NCI-H187 (cell line): ENCODE measurements around the gene TAF4.

Experiments used
- DNase-seq, 2 experiments: peaks; one replicate each; lab custom pipeline; 2025; lab: John Stamatoyannopoulos, UW

Gene TAF4

DNA sequence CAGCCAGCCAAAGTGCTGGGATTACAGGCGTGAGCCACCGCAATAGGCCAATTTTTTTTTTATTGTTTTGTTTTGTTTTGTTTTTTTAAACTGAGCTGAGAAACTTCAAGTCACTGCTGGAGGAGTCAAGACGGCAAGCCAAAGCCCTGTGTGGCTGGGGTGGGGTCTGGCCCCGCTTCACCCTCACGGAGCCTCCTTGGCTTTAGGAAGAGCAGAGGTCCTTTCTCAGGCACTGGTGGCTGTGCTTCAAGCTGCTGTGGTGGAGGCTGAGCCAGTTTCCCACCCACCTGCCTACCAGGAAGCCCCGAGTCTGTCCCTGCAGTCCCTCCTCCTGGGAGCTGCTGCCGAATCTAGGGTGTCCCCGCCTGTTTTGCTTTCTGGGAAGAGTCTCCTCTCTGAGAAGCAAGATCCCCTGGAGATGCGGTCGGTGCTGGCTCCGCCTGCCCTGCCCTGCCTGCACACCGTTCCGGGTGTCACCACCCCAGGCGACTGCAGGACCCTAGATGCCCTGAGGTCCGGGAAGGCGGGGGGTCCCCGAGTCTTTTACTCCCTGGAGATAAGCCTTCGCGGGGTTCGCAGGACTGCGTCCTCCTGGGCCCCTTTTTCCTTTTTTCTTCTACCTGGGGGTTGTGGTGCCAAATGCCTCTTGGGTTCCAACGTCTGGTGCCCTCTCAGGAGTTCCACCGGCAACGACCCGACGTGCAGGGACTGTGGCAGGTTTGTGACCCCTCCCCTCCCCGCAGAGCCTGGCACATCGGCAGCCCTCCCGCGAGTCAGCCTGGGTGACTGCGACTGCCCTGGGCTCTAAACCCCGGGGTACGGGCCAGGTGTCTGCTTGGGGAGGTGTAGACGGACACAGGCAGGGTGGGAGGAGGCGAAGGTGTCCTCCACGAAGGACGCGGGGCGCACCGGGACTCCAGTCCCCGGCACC, 100.7 kb downstream of the TAF4 start:
- no peak for DNase-seq

- no peak for DNase-seq
Measured at GRCh38 chr20:61963885-61964674, 101.6 kb downstream of the TAF4 start.

GRCh38 chr20:61963149-61963548, 102.5 kb downstream of the TAF4 start:
- no peak for DNase-seq

DNA sequence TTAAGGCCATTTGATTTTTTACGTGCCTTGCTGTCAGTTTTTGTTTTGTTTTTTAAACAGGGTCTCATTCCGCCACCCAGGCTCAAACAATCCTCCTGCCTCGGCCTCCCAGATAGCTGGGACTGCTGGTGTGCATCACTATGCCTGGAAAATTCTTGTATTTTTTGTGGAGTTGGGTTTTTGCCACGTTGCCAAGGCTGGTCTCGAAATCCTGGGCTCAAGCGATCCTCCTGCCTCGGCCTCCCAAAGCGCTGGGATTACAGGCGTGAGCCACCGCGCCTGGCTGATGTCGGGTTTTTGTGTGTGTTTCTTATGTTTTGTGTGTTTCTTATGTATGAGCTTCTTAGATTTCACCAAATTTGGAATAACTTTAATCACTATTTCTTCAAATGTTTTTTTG, 104.8 kb downstream of the TAF4 start:
- no peak for DNase-seq

- DNase-seq = no peak
Measured at GRCh38 chr20:61958773-61959700, 106.6 kb downstream of the TAF4 start.

DNA sequence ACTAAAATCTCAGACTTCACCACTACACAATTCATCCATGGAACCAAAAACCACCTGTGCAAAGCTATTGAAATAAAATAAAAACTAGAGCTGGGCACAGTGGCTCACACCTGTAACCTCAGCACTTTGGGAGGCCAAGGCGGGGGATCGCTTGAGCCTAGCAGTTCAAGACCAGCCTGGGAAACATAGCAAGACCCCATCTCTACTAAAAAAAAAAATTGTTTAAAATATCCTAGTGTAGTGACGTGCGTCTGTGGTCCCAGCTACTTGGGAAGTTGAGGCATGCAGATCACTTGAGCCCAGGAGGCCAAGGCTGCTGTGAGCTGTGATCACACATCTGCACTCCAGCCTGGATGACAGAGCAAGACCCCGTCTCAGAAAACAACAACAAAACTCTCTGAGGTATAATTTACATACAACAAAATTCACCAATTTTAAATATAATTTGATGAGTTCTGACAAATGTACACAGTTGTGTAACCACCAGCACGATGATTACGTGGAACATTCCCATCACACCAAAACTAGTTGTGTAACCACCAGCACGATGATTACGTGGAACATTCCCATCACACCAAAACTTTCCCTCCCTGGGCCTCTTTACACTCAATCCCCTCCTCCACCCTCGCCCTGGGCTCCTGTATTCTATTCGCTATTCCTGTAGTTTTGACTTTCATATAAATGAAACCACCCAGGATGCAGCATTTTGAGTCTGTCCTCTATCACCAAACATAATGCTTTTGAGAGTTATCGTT, 107.5 kb downstream of the TAF4 start:
- no peak for DNase-seq

DNA sequence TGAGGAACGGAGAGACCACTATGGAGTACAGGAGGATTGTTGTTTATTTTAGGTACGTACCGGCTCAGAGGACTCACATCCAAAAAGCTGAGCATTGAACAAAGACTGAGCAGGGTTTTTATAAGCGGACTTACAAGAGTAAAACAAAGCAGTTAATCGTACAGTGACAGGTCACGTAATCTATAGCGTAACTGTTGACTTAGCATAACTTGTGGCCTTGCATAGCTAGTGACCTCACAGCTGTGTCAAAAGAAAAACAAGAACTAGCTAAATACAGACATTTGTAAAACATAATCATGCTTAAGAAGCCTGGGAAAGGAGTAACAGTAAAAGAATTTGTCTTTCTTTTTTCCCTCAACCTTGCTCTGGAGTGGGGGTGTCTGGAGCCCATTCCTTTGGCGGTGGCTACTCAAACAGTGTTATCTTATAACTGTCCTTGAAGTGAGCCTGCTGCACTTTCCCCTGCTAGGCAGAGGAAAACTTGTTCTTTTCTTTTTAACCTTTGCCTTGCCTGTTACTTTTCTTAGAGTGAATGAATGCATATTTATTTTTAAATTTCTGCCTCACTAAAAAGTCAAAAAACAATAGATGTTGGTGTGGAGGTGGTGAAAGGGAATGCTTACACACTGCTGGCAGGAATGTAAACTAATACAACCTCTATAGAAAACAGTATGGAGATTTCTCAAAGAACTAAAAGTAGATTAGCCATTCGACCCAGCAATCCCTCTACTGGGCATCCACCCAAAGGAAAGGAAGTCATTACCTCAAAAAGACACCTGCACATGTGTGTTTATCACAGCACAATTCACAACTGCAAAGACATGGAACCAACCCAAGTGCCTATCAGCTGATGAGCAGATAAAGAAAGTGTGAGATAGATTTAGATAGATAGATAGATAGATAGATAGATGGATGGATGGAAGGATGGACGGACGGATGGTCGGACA, 109.0 kb downstream of the TAF4 start:
- DNase-seq = no peak

- no peak for DNase-seq
Measured at GRCh38 chr20:61955668-61956395, 109.8 kb downstream of the TAF4 start.

- no peak for DNase-seq
Measured at GRCh38 chr20:61954276-61955021, 111.2 kb downstream of the TAF4 start.

GRCh38 chr20:61953037-61954021, 112.4 kb downstream of the TAF4 start:
- peak; percentile 28 to 60 for DNase-seq

DNA sequence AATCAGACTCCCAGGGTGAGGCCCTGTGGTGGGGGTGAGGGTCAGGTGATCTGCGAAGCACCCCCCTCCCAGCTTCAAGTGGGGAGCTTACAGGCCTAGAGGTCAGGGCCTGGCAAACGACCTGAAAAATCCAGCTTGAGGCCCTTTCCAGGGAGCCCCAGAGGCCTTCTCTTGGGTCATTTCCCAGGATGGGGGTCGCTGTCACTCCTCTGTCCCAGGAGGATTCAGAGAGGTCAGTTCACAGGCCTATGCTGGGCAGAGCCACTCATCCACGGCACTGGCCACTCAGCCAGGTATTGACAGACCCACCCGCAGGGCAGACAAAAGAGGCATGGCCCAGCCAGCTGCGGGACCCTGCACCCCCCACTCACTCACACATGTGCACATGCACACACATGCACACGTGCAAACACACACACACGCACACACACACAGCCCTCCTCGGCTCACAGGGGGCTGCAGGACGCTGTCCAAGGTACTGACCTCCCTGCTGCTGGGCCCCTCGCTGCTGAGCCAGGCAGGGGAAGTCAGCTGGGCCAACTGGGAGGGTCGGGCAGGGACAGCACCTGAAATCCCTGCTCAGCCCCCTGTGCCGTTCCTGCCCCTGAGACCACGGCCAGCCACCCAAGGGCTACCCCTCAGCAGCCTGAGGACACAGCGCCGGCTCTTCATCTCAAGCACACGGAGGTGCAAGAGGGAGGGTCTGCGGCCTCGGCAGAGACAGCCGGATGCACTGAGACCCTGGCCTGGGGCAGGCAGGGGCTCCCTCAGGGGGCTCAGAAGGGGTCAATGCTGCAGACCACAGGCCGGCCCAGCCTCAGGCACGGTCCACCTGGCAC, 113.8 kb downstream of the TAF4 start:
- DNase-seq = no peak

GRCh38 chr20:61950641-61951071, 115.0 kb downstream of the TAF4 start:
- no peak for DNase-seq

DNA sequence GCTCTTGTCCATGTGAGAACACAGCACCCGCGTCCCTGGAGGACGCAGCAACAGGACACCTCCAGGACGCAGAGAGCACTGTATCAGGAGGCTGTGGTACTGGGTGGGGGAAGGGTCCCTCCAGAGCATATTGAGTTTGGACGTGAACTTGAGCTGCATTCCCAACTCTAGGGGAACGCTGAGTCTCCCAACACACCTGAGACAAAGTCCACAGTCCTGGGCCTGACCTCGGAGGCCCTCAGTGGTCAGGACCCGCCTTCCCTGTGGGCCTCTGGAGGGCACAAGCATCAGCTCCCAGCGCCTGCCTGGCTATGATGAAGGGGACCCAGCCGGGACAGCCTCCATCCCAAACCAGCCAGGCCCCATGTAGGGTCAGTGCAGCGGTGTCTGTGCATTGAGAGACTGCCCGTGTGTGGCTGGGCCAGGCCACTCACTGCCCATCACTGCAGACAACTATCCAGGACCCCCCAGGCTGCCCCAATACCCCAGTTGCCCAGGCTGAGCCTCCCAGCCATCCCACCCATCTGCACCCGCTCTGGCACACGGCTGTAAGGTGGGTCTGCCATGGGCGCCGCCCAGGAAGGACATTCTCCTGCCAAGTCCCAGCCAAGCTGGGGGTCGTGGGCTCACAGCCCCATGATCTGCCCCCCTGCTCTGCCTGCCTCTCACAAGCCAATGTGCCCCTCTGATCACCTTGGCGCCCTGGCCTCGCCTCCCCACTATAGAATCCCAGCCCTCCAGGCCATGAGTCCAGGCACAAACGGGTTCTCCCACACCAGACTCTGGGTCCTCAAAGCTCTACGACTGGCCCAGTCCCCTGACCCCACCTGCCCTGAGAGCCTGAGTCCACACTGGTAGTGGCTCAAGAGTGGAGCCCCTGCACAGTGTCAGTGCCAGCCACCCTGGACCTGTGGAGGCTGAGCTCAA, 115.7 kb downstream of the TAF4 start:
- no peak for DNase-seq

- no peak for DNase-seq
Measured at GRCh38 chr20:61949363-61949713, 116.3 kb downstream of the TAF4 start.

GRCh38 chr20:61948586-61949362, 116.9 kb downstream of the TAF4 start:
- no peak for DNase-seq
